HG03457 (cell line): ENCODE measurements around the gene TUBA3C.

ENCODE experiments used
- ATAC-seq: cut with Tn5 transposase; IDR thresholded peaks from one replicate; pipeline ENCODE4 v1.9.1; 2021; ENCODE audit warnings: moderate number of reproducible peaks; ENCODE audit not compliant: unreplicated experiment

Gene TUBA3C

GRCh38 chr13:19169496-19169895, 12.1 kb downstream of the TUBA3C start:
- no peak for ATAC-seq

- no peak for ATAC-seq
Observed at GRCh38 chr13:19161308-19161707, 20.3 kb downstream of the TUBA3C start.

GRCh38 chr13:19159761-19160420, 21.7 kb downstream of the TUBA3C start:
- no peak for ATAC-seq

GRCh38 chr13:19159181-19159580, 22.4 kb downstream of the TUBA3C start:
- no peak for ATAC-seq

- no peak for ATAC-seq
Observed at GRCh38 chr13:19158526-19159174, 23.0 kb downstream of the TUBA3C start.

GRCh38 chr13:19158006-19158405, 23.6 kb downstream of the TUBA3C start:
- ATAC-seq = no peak

GRCh38 chr13:19157461-19157860, 24.2 kb downstream of the TUBA3C start:
- ATAC-seq = no peak

- no peak for ATAC-seq
Observed at GRCh38 chr13:19156013-19156825, 25.4 kb downstream of the TUBA3C start.

- ATAC-seq = no peak
Observed at GRCh38 chr13:19155321-19155861, 26.2 kb downstream of the TUBA3C start.

- ATAC-seq = no peak
Observed at GRCh38 chr13:19154843-19155242, 26.8 kb downstream of the TUBA3C start.

GRCh38 chr13:19153782-19154450, 27.7 kb downstream of the TUBA3C start:
- no peak for ATAC-seq

- ATAC-seq = no peak
Observed at GRCh38 chr13:19152403-19152802, 29.2 kb downstream of the TUBA3C start.

GRCh38 chr13:19151581-19152263, 29.9 kb downstream of the TUBA3C start:
- no peak for ATAC-seq

GRCh38 chr13:19150712-19151228, 30.9 kb downstream of the TUBA3C start:
- ATAC-seq = no peak

- ATAC-seq = no peak
Observed at GRCh38 chr13:19150226-19150625, 31.4 kb downstream of the TUBA3C start.

- no peak for ATAC-seq
Observed at GRCh38 chr13:19148561-19148960, 33.1 kb downstream of the TUBA3C start.
